ENCODE data around the gene SORCS3. TPM values are rescaled to one million over a fixed set of nuclear protein-coding genes. Genes with fewer than 3 reads are reported as not detected.

Gene SORCS3
- total RNA-seq, 1 experiment from 2014 or later, result not detected

DNA sequence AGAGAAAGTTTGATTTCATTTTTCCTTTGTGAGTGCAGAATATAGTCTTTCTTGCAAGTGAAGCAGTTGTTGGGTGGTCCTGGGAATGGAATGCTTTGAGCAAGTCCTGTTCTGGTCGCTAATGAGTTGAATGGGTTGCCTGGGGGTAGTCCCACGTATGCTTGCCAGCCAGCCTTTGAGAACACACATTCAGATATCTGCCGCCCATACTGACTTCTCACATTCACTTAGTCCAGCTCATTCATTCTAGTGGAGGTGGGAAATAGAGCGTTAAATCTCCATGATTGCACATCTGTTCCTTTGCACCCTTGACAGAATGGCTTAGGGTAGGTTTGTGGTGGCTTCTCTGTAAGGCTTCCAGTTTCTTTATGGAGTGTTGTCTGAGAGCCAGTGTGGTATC is 256.6 kb downstream of the SORCS3 start:
- ATAC-seq, result no peak
- H3K4me1 ChIP-seq (ENCODE audit: insufficient read depth, low read length), result no peaks in the 10 kb centered on the region
- H3K27me3 ChIP-seq (ENCODE audit: low read length), result no peaks in the 10 kb centered on the region
- H3K9me2 ChIP-seq (replicated peaks; ENCODE audit: low read length), result no peaks in the 10 kb centered on the region
- no TSS peak for BruUV-seq (replicated peaks)
- CTCF ChIA-PET, result no interaction called here
- no peak overlapping the region for H3K27ac ChIP-seq (ENCODE audit: low read length)
- H3F3A ChIP-seq (ENCODE audit: low read length, unreplicated experiment), result no peaks in the 10 kb centered on the region
- H3K9ac ChIP-seq (ENCODE audit: low read length), result no peak overlapping the region
- no peak overlapping the region for H3K4me2 ChIP-seq (ENCODE audit: low read length)
- no peaks in the 10 kb centered on the region for H3K9me3 ChIP-seq (ENCODE audit: low read length)
- TF ChIP-seq, protein P1, sequence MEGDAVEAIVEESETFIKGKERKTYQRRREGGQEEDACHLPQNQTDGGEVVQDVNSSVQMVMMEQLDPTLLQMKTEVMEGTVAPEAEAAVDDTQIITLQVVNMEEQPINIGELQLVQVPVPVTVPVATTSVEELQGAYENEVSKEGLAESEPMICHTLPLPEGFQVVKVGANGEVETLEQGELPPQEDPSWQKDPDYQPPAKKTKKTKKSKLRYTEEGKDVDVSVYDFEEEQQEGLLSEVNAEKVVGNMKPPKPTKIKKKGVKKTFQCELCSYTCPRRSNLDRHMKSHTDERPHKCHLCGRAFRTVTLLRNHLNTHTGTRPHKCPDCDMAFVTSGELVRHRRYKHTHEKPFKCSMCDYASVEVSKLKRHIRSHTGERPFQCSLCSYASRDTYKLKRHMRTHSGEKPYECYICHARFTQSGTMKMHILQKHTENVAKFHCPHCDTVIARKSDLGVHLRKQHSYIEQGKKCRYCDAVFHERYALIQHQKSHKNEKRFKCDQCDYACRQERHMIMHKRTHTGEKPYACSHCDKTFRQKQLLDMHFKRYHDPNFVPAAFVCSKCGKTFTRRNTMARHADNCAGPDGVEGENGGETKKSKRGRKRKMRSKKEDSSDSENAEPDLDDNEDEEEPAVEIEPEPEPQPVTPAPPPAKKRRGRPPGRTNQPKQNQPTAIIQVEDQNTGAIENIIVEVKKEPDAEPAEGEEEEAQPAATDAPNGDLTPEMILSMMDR (conservative IDR thresholded peaks at IDR 0.05; ENCODE audit: low read depth, low read length), result no peak
- TF ChIP-seq EZH2 (IDR thresholded peaks at IDR 0.05; ENCODE audit: low read length, unreplicated experiment) (no peak), EZH2phosphoT487 (IDR thresholded peaks at IDR 0.05; ENCODE audit: borderline replicate concordance, low read length) (no peak)
- POLR2A ChIA-PET (ENCODE audit: unreplicated experiment), result no interaction called here
- H2AFZ ChIP-seq (ENCODE audit: low read length), result no peak overlapping the region
- H3K4me3 ChIP-seq (ENCODE audit: low read length), result no peak overlapping the region
- intact Hi-C loops (cut with micrococcal nuclease), result no loop called here
- no peak for DNase-seq
- no peaks in the 10 kb centered on the region for H3K36me3 ChIP-seq (ENCODE audit: low read depth, low read length)
- no peaks in the 10 kb centered on the region for H4K20me1 ChIP-seq (ENCODE audit: low read length)
- H3K79me2 ChIP-seq (ENCODE audit: low read length), result no peaks in the 10 kb centered on the region

DNA sequence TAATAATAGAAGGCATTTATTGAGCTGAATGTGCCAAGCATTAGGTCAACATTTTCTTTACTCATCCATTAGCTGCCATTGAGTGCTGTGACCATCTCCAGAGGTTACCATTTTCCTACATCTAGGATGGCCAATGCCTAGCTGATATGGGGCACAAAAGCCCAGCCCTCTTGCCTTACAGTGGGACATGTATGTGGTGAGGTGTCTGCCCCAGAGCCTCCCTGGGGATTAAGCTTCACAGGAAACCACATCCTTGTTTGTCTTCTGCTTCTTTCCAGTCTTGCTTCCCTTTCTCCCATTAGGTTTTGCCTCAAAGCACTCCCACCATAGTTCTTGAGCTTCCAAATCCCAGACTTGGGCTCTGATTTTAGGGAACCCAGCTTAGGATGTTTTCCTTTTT is 258.7 kb downstream of the SORCS3 start:
- no peaks in the 10 kb centered on the region for H3K9me2 ChIP-seq (replicated peaks; ENCODE audit: low read length)
- no peaks in the 10 kb centered on the region for H3K79me2 ChIP-seq (ENCODE audit: low read length)
- H3K27me3 ChIP-seq (ENCODE audit: low read length), result no peaks in the 10 kb centered on the region
- ChIA-PET POLR2A (ENCODE audit: unreplicated experiment) (no interaction called here), CTCF (no interaction called here)
- no peak for TF ChIP-seq EZH2 (IDR thresholded peaks at IDR 0.05; ENCODE audit: low read length, unreplicated experiment)
- TF ChIP-seq, protein P1 (conservative IDR thresholded peaks at IDR 0.05; ENCODE audit: low read depth, low read length), result no peak
- TF ChIP-seq EZH2phosphoT487 (IDR thresholded peaks at IDR 0.05; ENCODE audit: borderline replicate concordance, low read length), result no peak
- no peak overlapping the region for H3K9ac ChIP-seq (ENCODE audit: low read length)
- intact Hi-C loops (cut with micrococcal nuclease), result no loop called here
- H3K36me3 ChIP-seq (ENCODE audit: low read depth, low read length), result no peaks in the 10 kb centered on the region
- ATAC-seq (no peak), DNase-seq (no peak)
- no peak overlapping the region for H2AFZ ChIP-seq (ENCODE audit: low read length)
- no TSS peak for BruUV-seq (replicated peaks)
- H3F3A ChIP-seq (ENCODE audit: low read length, unreplicated experiment), result no peaks in the 10 kb centered on the region
- H3K9me3 ChIP-seq (ENCODE audit: low read length), result no peaks in the 10 kb centered on the region
- no peaks in the 10 kb centered on the region for H4K20me1 ChIP-seq (ENCODE audit: low read length)
- H3K27ac ChIP-seq (ENCODE audit: low read length), result no peak overlapping the region
- no peak overlapping the region for H3K4me2 ChIP-seq (ENCODE audit: low read length)
- H3K4me3 ChIP-seq (ENCODE audit: low read length), result no peak overlapping the region
- H3K4me1 ChIP-seq (ENCODE audit: insufficient read depth, low read length), result no peaks in the 10 kb centered on the region

DNA sequence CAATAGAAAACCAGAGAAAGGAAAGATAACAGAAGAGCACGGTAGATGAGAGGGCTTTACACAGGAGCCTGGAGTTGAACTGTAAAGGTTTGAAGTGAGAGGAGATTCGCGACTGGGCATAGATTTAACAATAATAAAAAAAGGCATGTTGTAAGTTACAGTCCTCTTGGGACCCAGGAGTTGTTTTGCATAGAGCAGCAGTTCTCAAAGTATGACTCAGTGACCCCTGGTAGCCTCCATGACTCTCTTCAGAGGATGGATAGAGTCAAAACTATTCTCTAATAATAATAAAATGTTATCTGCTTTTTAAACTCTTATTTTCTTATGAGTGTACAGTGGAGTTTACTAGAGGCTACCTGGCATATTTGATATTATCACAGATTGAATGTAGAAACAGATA is 262.3 kb downstream of the SORCS3 start:
- Histone ChIP-seq H3K9me3 (ENCODE audit: low read length) (no peaks in the 10 kb centered on the region), H3K27me3 (ENCODE audit: low read length) (0 out of 2 replicates have a peak, but pooled peaks cover 3% of the 10 kb centered on the region), H3K36me3 (ENCODE audit: low read depth, low read length) (no peaks in the 10 kb centered on the region), H2AFZ (ENCODE audit: low read length) (no peak overlapping the region), H3K4me2 (ENCODE audit: low read length) (no peak overlapping the region), H3K79me2 (ENCODE audit: low read length) (no peaks in the 10 kb centered on the region), H3K4me3 (ENCODE audit: low read length) (no peak overlapping the region), H3K27ac (ENCODE audit: low read length) (no peak overlapping the region), H3K4me1 (ENCODE audit: insufficient read depth, low read length) (no peaks in the 10 kb centered on the region), H3F3A (ENCODE audit: low read length, unreplicated experiment) (no peaks in the 10 kb centered on the region), H3K9ac (ENCODE audit: low read length) (no peak overlapping the region), H4K20me1 (ENCODE audit: low read length) (no peaks in the 10 kb centered on the region), H3K9me2 (replicated peaks; ENCODE audit: low read length) (no peaks in the 10 kb centered on the region)
- no TSS peak for BruUV-seq (replicated peaks)
- ChIA-PET POLR2A (ENCODE audit: unreplicated experiment) (no interaction called here), CTCF (no interaction called here)
- DNase-seq, result no peak
- intact Hi-C loops (cut with micrococcal nuclease), result no loop called here
- ATAC-seq, result no peak
- TF ChIP-seq, protein P1 (conservative IDR thresholded peaks at IDR 0.05; ENCODE audit: low read depth, low read length), result no peak
- no peak for TF ChIP-seq EZH2phosphoT487 (IDR thresholded peaks at IDR 0.05; ENCODE audit: borderline replicate concordance, low read length)

All from PC-3 (cell line).